D721Med (cell line): ENCODE results near the gene CHCT1.
"Not testable (repeated sequence)": the region's sequence is repeated elsewhere in the genome, so short reads cannot be mapped to it uniquely, and the experiment has no call there.

Experiments
- DNase-seq: peaks from one replicate; pipeline ENCODE4 v3.0.0; 2011; ENCODE audit warnings: low spot score; ENCODE audit not compliant: insufficient read length
- FAIRE-seq: peaks from 2 replicates; lab custom pipeline; 2011; peaks lifted over from hg19 to GRCh38; lab: Jason Lieb, UNC
- CTCF ChIP-seq: IDR thresholded peaks from 2 replicates; pipeline ENCODE4 v1.5.1; 2012; ENCODE audit warnings: mild to moderate bottlenecking, control low read depth; ENCODE audit not compliant: insufficient read depth; ENCODE audit errors: missing control alignments

Gene CHCT1

GRCh38 chr17:60403523-60403810 is 18.8 kb upstream of the CHCT1 start:
- FAIRE-seq (no peak), DNase-seq (no peak)
- no peak for TF ChIP-seq CTCF

GRCh38 chr17:60403962-60404361 is 18.3 kb upstream of the CHCT1 start:
- no peak for DNase-seq
- TF ChIP-seq CTCF, result no peak
- FAIRE-seq, result no peak

GRCh38 chr17:60406887-60407286 is 15.4 kb upstream of the CHCT1 start:
- DNase-seq (no peak), FAIRE-seq (no peak)
- TF ChIP-seq CTCF, result no peak

GRCh38 chr17:60410001-60410400 is 12.3 kb upstream of the CHCT1 start:
- TF ChIP-seq CTCF, result no peak
- FAIRE-seq (no peak), DNase-seq (no peak)

- FAIRE-seq (no peak), DNase-seq (no peak)
- TF ChIP-seq CTCF, result no peak
Observed at GRCh38 chr17:60412701-60413100, 9.6 kb upstream of the CHCT1 start.

GRCh38 chr17:60415146-60415545 is 7.1 kb upstream of the CHCT1 start:
- no peak for TF ChIP-seq CTCF
- DNase-seq, result no peak
- FAIRE-seq, result no peak

GRCh38 chr17:60416368-60416925 is 5.8 kb upstream of the CHCT1 start:
- DNase-seq (no peak), FAIRE-seq (no peak)
- TF ChIP-seq CTCF, result no peak

GRCh38 chr17:60419003-60419402 is 3.3 kb upstream of the CHCT1 start:
- not testable (repeated sequence) for FAIRE-seq, DNase-seq

GRCh38 chr17:60419875-60420274 is 2.4 kb upstream of the CHCT1 start:
- FAIRE-seq, DNase-seq: not testable (repeated sequence)
